GM12878 (cell line): ENCODE results near the gene DDTL. TPM values are rescaled to one million over a fixed set of nuclear protein-coding genes. Genes with fewer than 3 reads are reported as not detected.
"Not testable (repeated sequence)": the region's sequence is repeated elsewhere in the genome, so short reads cannot be mapped to it uniquely, and the experiment has no call there.

ENCODE experiments used
- ATAC-seq: fragments of 200-7000 bp; cut with Tn5 transposase; 3 replicates; pipeline ENCODE4 v1.9.1; 2020; ENCODE audit warnings: mild to moderate bottlenecking, moderate library complexity
- BruUV-seq: library from RNA; stranded (reverse); fragments of 400-500 nt; replicated peaks from 2 replicates; lab custom pipeline; 2021; lab: Mats Ljungman, UMichigan
- CTCF ChIA-PET: fragments of 300-600 bp; sonication (Branson Sonifier 250); formaldehyde crosslinking; extraction: SDS; loops from one replicate; lab custom pipeline; 2021; ENCODE audit warnings: inconsistent platforms; lab: Yijun Ruan, JAX
- POLR2A ChIA-PET: fragments of 350-600 bp; formaldehyde crosslinking; extraction: SDS; loops from one replicate; lab custom pipeline; 2021; ENCODE audit warnings: inconsistent platforms; lab: Charles Lee
- RAD21 ChIA-PET: fragments of 300-600 bp; sonication (Branson Sonifier 250); formaldehyde crosslinking; loops from one replicate; lab custom pipeline; 2023; ENCODE audit warnings: antibody characterized with exemption; ENCODE audit not compliant: unreplicated experiment; lab: Charles Lee
- SMC1A ChIA-PET: fragments of 300-600 bp; sonication (Branson Sonifier 250); formaldehyde crosslinking; loops from one replicate; lab custom pipeline; 2023; ENCODE audit not compliant: unreplicated experiment, uncharacterized antibody; lab: Charles Lee
- DNase-seq: peaks from one replicate; pipeline ENCODE4 v3.0.0-alpha.2; 2011; ENCODE audit warnings: low read depth, low spot score
- FAIRE-seq: peaks from 3 replicates; lab custom pipeline; 2011; peaks lifted over from hg19 to GRCh38; lab: Jason Lieb, UNC
- H2AFZ ChIP-seq: 2 replicates; pipeline ENCODE4 v1.6.0; 2011; ENCODE audit warnings: low read depth, low read length, control low read depth; ENCODE audit not compliant: control insufficient read depth
- H3K27ac ChIP-seq: 2 replicates; pipeline ENCODE4 v1.5.1; 2011; ENCODE audit warnings: control low read depth; ENCODE audit not compliant: control insufficient read depth, insufficient read depth
- H3K27me3 ChIP-seq, 2 experiments: replicated peaks in 1 of 2; 2 replicates each; pipeline versions ENCODE4 v1.6.0 to v1.6.1; 2011; ENCODE audit warnings: low read length in 1 of 2; ENCODE audit not compliant: control insufficient read depth in 2 of 2, insufficient read depth in 2 of 2
- H3K36me3 ChIP-seq, 2 experiments: 2 replicates each; pipeline ENCODE4 v1.5.1; 2011; ENCODE audit warnings: low read length in 1 of 2; ENCODE audit not compliant: control insufficient read depth in 2 of 2, insufficient read depth in 2 of 2
- H3K4me1 ChIP-seq: 2 replicates; pipeline ENCODE4 v1.6.1; 2011; ENCODE audit warnings: mild to moderate bottlenecking, low read length, moderate library complexity, mixed read lengths; ENCODE audit not compliant: control insufficient read depth, insufficient read depth
- H3K4me2 ChIP-seq: 2 replicates; pipeline ENCODE4 v1.6.0; 2011; ENCODE audit warnings: control low read depth; ENCODE audit not compliant: control insufficient read depth, insufficient read depth
- H3K4me3 ChIP-seq: fragments of 200-600 bp; sonication (generic); 2 replicates; pipeline ENCODE4 v1.5.1; 2016
- H3K79me2 ChIP-seq: 2 replicates; pipeline ENCODE4 v1.6.0; 2011; ENCODE audit warnings: low read length; ENCODE audit not compliant: control insufficient read depth, insufficient read depth
- H3K9ac ChIP-seq: 2 replicates; pipeline ENCODE4 v1.8.0; 2011; ENCODE audit warnings: low read length, control low read depth, mixed read lengths; ENCODE audit not compliant: control insufficient read depth, insufficient read depth
- H3K9me3 ChIP-seq: replicated peaks from 3 replicates; pipeline ENCODE4 v1.5.1; 2011; ENCODE audit warnings: mild to moderate bottlenecking, low read length; ENCODE audit not compliant: control insufficient read depth, insufficient read depth
- H4K20me1 ChIP-seq: 2 replicates; pipeline ENCODE4 v1.6.0; 2011; ENCODE audit not compliant: control insufficient read depth, insufficient read depth
- BCL3 ChIP-seq: IDR thresholded peaks from 2 replicates; pipeline ENCODE4 v1.6.1; 2011; ENCODE audit warnings: borderline replicate concordance, low read depth, mild to moderate bottlenecking, moderate library complexity, low read length; ENCODE audit not compliant: insufficient read depth, poor library complexity, severe bottlenecking
- WGBS: methylation state at CpG from one replicate; pipeline ENCODE4 v1.1.6; 2016; ENCODE audit warnings: low lambda C conversion rate; ENCODE audit not compliant: insufficient replicate concordance, insufficient coverage; ENCODE audit errors: missing lambda C conversion rate; 5-methylcytosine and 5-hydroxymethylcytosine counted together
- in situ Hi-C: fragments of 300-500 bp; cut with MboI; formaldehyde crosslinking; loops from 9 replicates; pipeline ENCODE4 v1.14.3; 2018; ENCODE audit warnings: mixed read lengths
- intact Hi-C: fragments of 100-400 bp; cut with micrococcal nuclease; formaldehyde crosslinking; loops from one replicate; pipeline ENCODE4 v1.14.2; 2022; ENCODE audit not compliant: unreplicated experiment
- polyA plus RNA-seq, 11 experiments: library from polyadenylated mRNA; depleted of rRNA in 4 of 11; unstranded in 6 of 11; stranded (reverse) in 5 of 11; fragments of >200 nt; fragmentation: Nextera tagmentation in 4 of 11; fragmentation: Illumina TruSeq in 1 of 11; extraction: Ambion mirVana in 4 of 11; extraction: Trizol in 1 of 11; gene quantifications; 1 replicate in 1 of 11; 2 replicates in 10 of 11; pipeline versions ENCODE4 v1.2.1 to v1.2.3, GENCODE V29; 2011 to 2016; ENCODE audit warnings: inconsistent platforms in 2 of 11, missing spikeins in 2 of 11, low read depth in 1 of 11
- total RNA-seq, 4 experiments: library from RNA; depleted of rRNA in 3 of 4; stranded (reverse); fragments of >200 nt in 3 of 4; fragmentation: Illumina TruSeq in 1 of 4; extraction: Trizol in 1 of 4; gene quantifications; 2 replicates each; pipeline versions ENCODE4 v1.2.1 to v1.2.3, GENCODE V29; 2013 to 2021

Gene DDTL
- total and polyA plus RNA-seq, 10 of the 15 experiments (the other 5 are each of a cell fraction or from before 2014, with no cell fraction given) = 0.05 to 4.0 (median 1.4) TPM; not detected in 3

DNA sequence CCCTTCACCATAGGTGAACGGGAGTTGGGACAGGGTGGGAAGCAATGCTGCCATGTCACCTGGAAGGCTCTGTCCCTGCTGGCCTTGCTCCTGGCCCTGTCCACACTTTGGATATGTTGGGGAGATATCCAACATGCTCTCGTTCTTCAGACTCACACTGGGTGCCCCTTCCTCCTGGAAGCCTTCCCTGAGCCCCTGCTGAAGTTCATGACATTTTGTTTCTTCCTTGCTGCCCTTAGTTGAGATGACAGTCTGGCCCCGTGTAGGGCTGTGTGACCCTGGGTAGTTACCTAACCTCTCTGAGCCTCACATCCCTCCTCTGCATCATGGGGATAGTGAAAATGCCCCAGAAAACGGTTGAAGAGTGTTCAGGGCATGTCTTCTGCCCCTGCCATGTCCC, 13.2 kb upstream of the DDTL start:
- H3K4me1 ChIP-seq, CTCF ChIA-PET, H4K20me1 ChIP-seq, H3K9ac ChIP-seq, BruUV-seq, H3K36me3 ChIP-seq, DNase-seq, FAIRE-seq, SMC1A ChIA-PET, POLR2A ChIA-PET, H3K79me2 ChIP-seq, ATAC-seq, H3K27me3 ChIP-seq, H3K9me3 ChIP-seq, H2AFZ ChIP-seq, H3K4me3 ChIP-seq, H3K27ac ChIP-seq, H3K4me2 ChIP-seq, RAD21 ChIA-PET: not testable (repeated sequence)
- intact Hi-C loops = loop anchor here (10.0 kb wide), 2 partner anchors 221 to 291 kb away; partner anchors contain the start of gene GGT5
- in situ Hi-C loops = loop anchor here (5.0 kb wide), 1 partner anchor 219 kb away; no protein-coding TSS in a partner anchor
- 40% methylated on average over 4 of the region's 4 CpGs for WGBS

DNA sequence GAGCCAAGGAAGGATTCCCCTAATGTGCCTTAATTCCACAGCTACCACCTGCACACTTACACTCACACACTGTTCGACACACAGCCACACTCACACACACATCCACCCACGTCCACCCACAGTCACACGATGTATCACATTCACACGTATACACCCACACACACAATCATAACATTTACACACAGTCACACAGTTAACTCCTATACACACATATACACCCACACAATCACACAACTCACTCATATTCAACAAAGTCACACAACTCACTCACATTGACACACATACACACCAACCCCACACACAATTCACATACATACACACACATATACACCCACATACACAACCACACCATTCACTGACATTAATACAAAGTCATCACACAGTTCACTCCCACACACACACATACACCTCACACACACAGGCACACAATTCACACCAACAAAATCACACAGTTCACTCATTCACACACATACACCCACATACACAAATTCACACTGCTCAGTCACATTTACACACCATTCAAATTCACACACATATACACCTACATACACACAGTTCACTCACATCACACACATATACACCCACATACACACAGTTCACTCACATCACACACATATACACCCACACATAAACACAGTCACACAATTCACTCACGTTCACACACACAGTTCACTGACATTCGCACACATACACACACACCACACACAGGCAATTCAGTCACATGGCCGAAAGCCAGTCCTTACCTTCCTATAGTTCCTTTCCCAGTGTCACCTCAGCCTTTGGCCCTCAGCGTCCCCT, 12.3 kb upstream of the DDTL start:
- BruUV-seq, SMC1A ChIA-PET: not testable (repeated sequence)
- in situ Hi-C loops = loop anchor here (5.0 kb wide), 1 partner anchor 218 kb away; no protein-coding TSS in a partner anchor

DNA sequence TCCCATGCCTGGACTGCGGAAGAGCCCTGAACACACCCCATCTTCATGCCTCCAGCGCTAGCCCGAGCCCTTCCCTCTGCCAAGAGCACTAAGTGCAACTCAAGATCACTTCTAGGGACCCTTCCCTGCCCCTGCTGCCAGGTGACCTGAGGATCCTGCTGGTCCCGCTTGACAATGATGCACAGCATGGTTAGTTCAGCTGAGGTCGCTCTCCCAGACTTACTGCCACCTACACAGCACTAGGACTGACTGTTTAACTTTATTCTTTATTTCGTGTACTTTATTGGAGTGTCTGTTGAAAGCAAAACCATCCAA, 11.7 kb upstream of the DDTL start:
- H4K20me1 ChIP-seq, POLR2A ChIA-PET, BruUV-seq, H3K36me3 ChIP-seq, H3K4me3 ChIP-seq, H3K27ac ChIP-seq, DNase-seq, H3K79me2 ChIP-seq, H3K4me2 ChIP-seq, H3K4me1 ChIP-seq, SMC1A ChIA-PET, H3K9me3 ChIP-seq, H3K9ac ChIP-seq, CTCF ChIA-PET, FAIRE-seq, H2AFZ ChIP-seq, ATAC-seq, H3K27me3 ChIP-seq, RAD21 ChIA-PET: not testable (repeated sequence)
- intact Hi-C loops = loop anchor here (10.0 kb wide), 2 partner anchors 220 to 290 kb away; partner anchors contain the start of gene GGT5
- 37% methylated on average over 5 of the region's 6 CpGs for WGBS
- in situ Hi-C loops = loop anchor here (5.0 kb wide), 1 partner anchor 217 kb away; no protein-coding TSS in a partner anchor

More for the DNA sequence above, 12.3 kb upstream of the DDTL start:
- H3K4me3 ChIP-seq, ATAC-seq, DNase-seq, H3K4me2 ChIP-seq, H4K20me1 ChIP-seq, H2AFZ ChIP-seq, H3K36me3 ChIP-seq, H3K9me3 ChIP-seq, H3K4me1 ChIP-seq, H3K27ac ChIP-seq, H3K9ac ChIP-seq, CTCF ChIA-PET, POLR2A ChIA-PET, FAIRE-seq, H3K27me3 ChIP-seq, H3K79me2 ChIP-seq, RAD21 ChIA-PET: not testable (repeated sequence)
- peak; percentile 78 for TF ChIP-seq BCL3
- intact Hi-C loops = loop anchor here (10.0 kb wide), 2 partner anchors 220 to 290 kb away; partner anchors contain the start of gene GGT5
- WGBS = 50% methylated on average over 8 of the region's 8 CpGs
